NCI-H526 treated with DMSO at 0.1 percent for 48 hours (cell line): ENCODE data around the gene WEE2.

Experiments used
- DNase-seq: peaks from one replicate; lab custom pipeline; 2025; lab: John Stamatoyannopoulos, UW

The WEE2 gene

GRCh38 chr7:141691540-141691939, 16.6 kb upstream of the WEE2 start:
- no peak for DNase-seq

- no peak for DNase-seq
Observed at GRCh38 chr7:141691961-141692360, 16.2 kb upstream of the WEE2 start.

GRCh38 chr7:141693082-141693481, 15.1 kb upstream of the WEE2 start:
- DNase-seq = no peak

- peak; percentile 22 for DNase-seq
Observed at GRCh38 chr7:141695803-141696289, 12.3 kb upstream of the WEE2 start.

GRCh38 chr7:141696348-141696747, 11.8 kb upstream of the WEE2 start:
- no peak for DNase-seq

GRCh38 chr7:141697211-141697871, 10.8 kb upstream of the WEE2 start:
- peak; percentile 45 for DNase-seq

GRCh38 chr7:141698247-141699015, 9.7 kb upstream of the WEE2 start:
- peak; percentile 16 for DNase-seq

GRCh38 chr7:141699860-141700259, 8.3 kb upstream of the WEE2 start:
- no peak for DNase-seq

GRCh38 chr7:141700296-141700847, 7.8 kb upstream of the WEE2 start:
- no peak for DNase-seq

GRCh38 chr7:141700848-141701371, 7.2 kb upstream of the WEE2 start:
- peak; percentile 34 for DNase-seq

GRCh38 chr7:141701489-141702046, 6.6 kb upstream of the WEE2 start:
- peak; percentile 46 for DNase-seq

- DNase-seq = peak; percentile 65
Observed at GRCh38 chr7:141702047-141702567, 6.0 kb upstream of the WEE2 start, which contains the start of gene DENND11. TSS of gene DENND11 (minus strand) at chr7:141702166. CDS start at chr7:141702153, 13 bp downstream.

GRCh38 chr7:141702892-141703291, 5.3 kb upstream of the WEE2 start:
- no peak for DNase-seq

GRCh38 chr7:141704112-141704511, 4.0 kb upstream of the WEE2 start:
- DNase-seq = no peak

- no peak for DNase-seq
Observed at GRCh38 chr7:141704741-141705140, 3.4 kb upstream of the WEE2 start.

- DNase-seq = no peak
Observed at GRCh38 chr7:141706239-141707064, 1.7 kb upstream of the WEE2 start.

GRCh38 chr7:141709318-141709717, 1.2 kb downstream of the WEE2 start:
- DNase-seq = no peak

GRCh38 chr7:141709749-141710148, 1.6 kb downstream of the WEE2 start:
- DNase-seq = no peak

GRCh38 chr7:141710301-141710700, 2.1 kb downstream of the WEE2 start:
- DNase-seq = no peak

GRCh38 chr7:141712603-141713255, 4.6 kb downstream of the WEE2 start:
- DNase-seq = no peak

- DNase-seq = no peak
Observed at GRCh38 chr7:141713890-141714289, 5.7 kb downstream of the WEE2 start.
